Glutamatergic neuron (in vitro differentiated cells): ENCODE results near the gene VEGFA. TPM values are rescaled to one million over a fixed set of nuclear protein-coding genes. Genes with fewer than 3 reads are reported as not detected.

Source experiments
- DNase-seq: peaks from one replicate; pipeline ENCODE4 v3.0.0; 2022
- H3K27ac Mint-ChIP-seq: one replicate; pipeline ENCODE4 v1.8.0; 2020; ENCODE audit warnings: mild to moderate bottlenecking, mixed read lengths, inconsistent platforms; ENCODE audit not compliant: unreplicated experiment
- H3K27me3 Mint-ChIP-seq: one replicate; pipeline ENCODE4 v1.8.0; 2020; ENCODE audit warnings: mild to moderate bottlenecking, moderate library complexity, mixed read lengths, inconsistent platforms; ENCODE audit not compliant: unreplicated experiment
- H3K36me3 Mint-ChIP-seq: one replicate; pipeline ENCODE4 v1.8.0; 2020; ENCODE audit warnings: mild to moderate bottlenecking, mixed read lengths, inconsistent platforms; ENCODE audit not compliant: unreplicated experiment
- H3K4me1 Mint-ChIP-seq: one replicate; pipeline ENCODE4 v1.8.0; 2020; ENCODE audit warnings: mild to moderate bottlenecking, low read depth, mixed read lengths, inconsistent platforms; ENCODE audit not compliant: unreplicated experiment
- H3K4me3 Mint-ChIP-seq: one replicate; pipeline ENCODE4 v1.8.0; 2020; ENCODE audit warnings: mild to moderate bottlenecking, mixed read lengths, inconsistent platforms; ENCODE audit not compliant: unreplicated experiment
- H3K9me3 Mint-ChIP-seq: one replicate; pipeline ENCODE4 v1.8.0; 2020; ENCODE audit warnings: mild to moderate bottlenecking, moderate library complexity, mixed read lengths, inconsistent platforms; ENCODE audit not compliant: unreplicated experiment
- total RNA-seq: library from RNA; stranded (reverse); fragmentation: NEBNext Ultra II Directional; extraction: Animal tissue kit (Norgen Biotek cat#: 25700); gene quantifications from one replicate; pipeline ENCODE4 v1.2.1, GENCODE V29; 2021; ENCODE audit not compliant: unreplicated experiment
- TF ChIP-seq, protein P1 (sequence below): fragments of 200-600 bp; sonication (generic); IDR thresholded peaks from one replicate; pipeline ENCODE4 v1.5.0; 2021; ENCODE audit not compliant: partially characterized antibody, unreplicated experiment

The VEGFA gene
- total RNA-seq, 1 donor from 2014 or later: 21.6 TPM

DNA sequence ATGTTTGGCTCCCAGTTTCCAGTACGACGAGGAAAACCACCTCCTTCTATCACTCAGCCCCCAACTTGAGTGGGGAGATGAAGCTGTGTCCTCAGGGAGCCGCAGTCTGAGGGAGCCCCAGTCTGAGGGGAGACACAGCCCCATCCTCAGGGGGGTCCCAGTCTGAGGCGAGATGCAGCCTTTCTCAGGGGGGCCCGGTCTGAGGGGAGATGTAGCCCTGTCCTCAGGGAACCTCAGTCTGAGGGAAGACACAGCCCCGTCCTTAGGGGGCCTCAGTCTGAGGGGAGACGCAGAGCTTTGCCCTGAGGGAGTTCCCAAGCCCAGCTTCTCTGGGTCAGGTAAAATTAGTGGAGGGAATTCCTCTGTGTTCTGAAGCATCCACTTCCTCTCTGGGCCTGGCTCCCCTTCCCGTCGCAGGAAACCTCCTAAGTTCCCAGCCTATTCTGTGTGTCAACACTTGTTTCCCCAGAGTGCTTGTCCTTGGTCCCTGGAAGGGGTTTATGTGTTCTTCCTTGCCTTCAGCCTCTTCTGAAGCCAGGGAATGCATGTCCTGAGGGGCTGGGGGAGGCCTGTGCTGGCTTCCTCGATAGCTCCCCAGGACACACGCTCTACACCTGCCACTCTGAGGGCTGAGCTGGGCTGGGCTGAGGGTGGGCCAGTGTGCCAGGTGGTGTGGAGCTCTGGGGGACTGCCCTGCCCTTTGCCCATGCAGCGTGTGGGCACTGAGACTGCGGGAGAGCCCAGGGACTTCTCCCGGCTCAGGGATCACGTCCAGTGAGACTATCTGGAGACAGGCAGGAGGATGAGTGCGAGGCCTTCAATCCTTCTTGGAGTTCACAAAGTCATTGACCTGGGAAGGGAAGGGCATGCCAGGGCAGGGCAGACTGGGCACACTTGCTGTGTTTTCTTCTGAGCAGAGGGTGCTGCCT is 55.4 kb downstream of the VEGFA start:
- DNase-seq: no peak
- H3K27me3 Mint-ChIP-seq: peaks cover 3% of the 10 kb centered on the region
- TF ChIP-seq, protein P1, sequence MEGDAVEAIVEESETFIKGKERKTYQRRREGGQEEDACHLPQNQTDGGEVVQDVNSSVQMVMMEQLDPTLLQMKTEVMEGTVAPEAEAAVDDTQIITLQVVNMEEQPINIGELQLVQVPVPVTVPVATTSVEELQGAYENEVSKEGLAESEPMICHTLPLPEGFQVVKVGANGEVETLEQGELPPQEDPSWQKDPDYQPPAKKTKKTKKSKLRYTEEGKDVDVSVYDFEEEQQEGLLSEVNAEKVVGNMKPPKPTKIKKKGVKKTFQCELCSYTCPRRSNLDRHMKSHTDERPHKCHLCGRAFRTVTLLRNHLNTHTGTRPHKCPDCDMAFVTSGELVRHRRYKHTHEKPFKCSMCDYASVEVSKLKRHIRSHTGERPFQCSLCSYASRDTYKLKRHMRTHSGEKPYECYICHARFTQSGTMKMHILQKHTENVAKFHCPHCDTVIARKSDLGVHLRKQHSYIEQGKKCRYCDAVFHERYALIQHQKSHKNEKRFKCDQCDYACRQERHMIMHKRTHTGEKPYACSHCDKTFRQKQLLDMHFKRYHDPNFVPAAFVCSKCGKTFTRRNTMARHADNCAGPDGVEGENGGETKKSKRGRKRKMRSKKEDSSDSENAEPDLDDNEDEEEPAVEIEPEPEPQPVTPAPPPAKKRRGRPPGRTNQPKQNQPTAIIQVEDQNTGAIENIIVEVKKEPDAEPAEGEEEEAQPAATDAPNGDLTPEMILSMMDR: no peak
- no peak overlapping the region for H3K27ac Mint-ChIP-seq
- H3K9me3 Mint-ChIP-seq: peaks cover 2% of the 10 kb centered on the region
- no peak overlapping the region for H3K4me3 Mint-ChIP-seq
- no peaks in the 10 kb centered on the region for H3K4me1 Mint-ChIP-seq
- peaks cover 4% of the 10 kb centered on the region for H3K36me3 Mint-ChIP-seq

DNA sequence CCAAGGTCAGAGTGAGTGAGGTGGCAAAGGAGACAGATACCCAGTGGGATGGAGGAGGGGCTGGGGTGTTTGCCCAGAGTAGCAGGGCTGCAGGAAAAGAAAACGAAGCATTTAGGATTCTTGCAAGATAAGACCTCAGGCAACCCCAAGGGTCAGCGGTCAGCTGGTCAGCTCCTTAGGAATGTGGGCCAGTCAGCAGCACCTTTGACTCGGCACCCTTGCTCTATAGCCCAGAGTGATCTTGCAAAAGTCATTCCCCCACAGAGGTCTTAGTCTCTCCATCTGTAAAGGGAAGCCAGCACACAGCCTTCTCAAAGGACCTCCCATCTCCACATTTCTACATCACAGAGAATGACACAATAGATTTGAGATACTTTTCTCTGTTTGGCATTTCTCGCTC is 56.7 kb downstream of the VEGFA start:
- no peak for DNase-seq
- TF ChIP-seq, protein P1: no peak
- Mint-ChIP-seq H3K4me3 (no peak overlapping the region), H3K36me3 (peaks cover 1% of the 10 kb centered on the region), H3K27ac (no peak overlapping the region), H3K4me1 (no peaks in the 10 kb centered on the region), H3K9me3 (peaks cover 2% of the 10 kb centered on the region), H3K27me3 (peaks cover under 1% of the 10 kb centered on the region)

DNA sequence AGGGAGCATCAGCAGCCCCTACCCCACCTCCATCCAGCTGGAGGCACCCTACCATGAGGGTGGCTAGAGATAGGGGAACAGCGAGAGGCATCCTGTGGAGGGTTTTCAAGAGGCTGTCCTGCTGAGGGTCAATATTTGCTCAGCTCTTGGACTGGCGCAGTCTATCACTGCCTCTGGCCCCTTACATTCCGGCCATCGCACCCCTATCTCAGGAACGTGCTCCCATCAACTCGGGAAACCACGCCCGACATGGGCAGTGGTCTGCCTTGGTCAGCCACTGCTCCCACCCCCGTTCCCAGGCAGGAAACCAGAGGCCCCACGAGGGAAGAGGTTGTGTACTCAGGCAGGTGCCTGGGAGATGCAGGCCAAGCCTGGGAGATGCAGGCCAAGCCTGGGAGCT is 57.9 kb downstream of the VEGFA start:
- Mint-ChIP-seq H3K4me3 (no peak overlapping the region), H3K4me1 (no peaks in the 10 kb centered on the region)

DNA sequence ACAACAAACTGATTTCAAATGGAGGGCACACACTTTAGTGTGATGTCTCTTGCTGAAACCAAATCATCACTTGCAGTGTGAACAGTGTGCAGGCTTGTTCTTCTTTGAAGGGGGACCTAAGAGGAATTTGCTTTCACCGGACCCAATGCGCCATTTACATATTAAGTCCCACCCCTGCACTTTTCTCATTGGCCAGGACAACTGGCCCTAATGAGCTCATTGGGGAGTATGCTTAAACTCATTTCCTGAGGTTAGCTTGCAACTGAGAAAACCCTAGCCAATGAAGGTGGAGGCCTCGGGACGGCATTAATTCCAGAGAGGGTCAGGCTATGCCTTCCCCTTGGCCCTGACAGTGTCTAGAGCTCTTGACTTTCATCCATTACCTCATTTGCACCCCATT is 58.7 kb downstream of the VEGFA start:
- Mint-ChIP-seq H3K27me3 (no peaks in the 10 kb centered on the region), H3K9me3 (peaks cover 3% of the 10 kb centered on the region), H3K27ac (no peak overlapping the region), H3K36me3 (no peaks in the 10 kb centered on the region), H3K4me1 (peaks cover 3% of the 10 kb centered on the region), H3K4me3 (no peak overlapping the region)
- DNase-seq: no peak
- TF ChIP-seq, protein P1: no peak

More for the DNA sequence above, 57.9 kb downstream of the VEGFA start:
- Mint-ChIP-seq H3K36me3 (no peaks in the 10 kb centered on the region), H3K9me3 (peaks cover 2% of the 10 kb centered on the region), H3K27me3 (no peaks in the 10 kb centered on the region), H3K27ac (no peak overlapping the region)
- no peak for DNase-seq
- TF ChIP-seq, protein P1: no peak

DNA sequence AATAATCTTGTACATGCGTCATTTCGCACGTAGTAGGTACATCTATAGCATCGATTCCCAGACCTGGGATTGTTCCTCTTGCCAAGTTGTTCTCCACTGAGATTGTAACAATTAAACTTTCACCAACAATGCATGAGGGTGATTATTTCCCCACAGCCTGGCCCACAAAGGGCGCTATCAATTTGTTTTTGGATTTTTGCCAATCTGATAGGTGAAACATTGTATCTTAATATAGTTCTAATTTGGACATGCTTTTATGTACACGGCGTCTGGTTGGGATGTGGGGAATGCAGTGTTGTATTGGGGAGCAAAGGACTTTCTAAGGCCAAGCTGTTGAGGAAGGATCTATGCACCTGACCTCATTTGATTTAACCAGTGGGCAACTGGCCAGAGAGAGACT is 59.5 kb downstream of the VEGFA start:
- Mint-ChIP-seq H3K36me3 (no peaks in the 10 kb centered on the region), H3K4me1 (peaks cover 5% of the 10 kb centered on the region), H3K4me3 (no peak overlapping the region), H3K9me3 (peaks cover 3% of the 10 kb centered on the region), H3K27me3 (no peaks in the 10 kb centered on the region), H3K27ac (no peak overlapping the region)
- TF ChIP-seq, protein P1: no peak
- no peak for DNase-seq
